Suppressor macrophage treated with lipopolysaccharide for 4 hours (primary cell): ENCODE data around the gene NCKAP5.
"Not testable (repeated sequence)": the region's sequence is repeated elsewhere in the genome, so short reads cannot be mapped to it uniquely, and the experiment has no call there.

Source experiments
- DNase-seq: peaks from one replicate; pipeline ENCODE4 v3.0.0-alpha.2; 2020

The NCKAP5 gene

GRCh38 chr2:133521146-133521745 is 47.0 kb downstream of the NCKAP5 start:
- DNase-seq: no peak

GRCh38 chr2:133519677-133520076 is 48.6 kb downstream of the NCKAP5 start:
- DNase-seq: not testable (repeated sequence)

- no peak for DNase-seq
These were observed 49.4 kb downstream of the NCKAP5 start for GRCh38 chr2:133518700-133519344.

GRCh38 chr2:133517876-133518275 is 50.4 kb downstream of the NCKAP5 start:
- no peak for DNase-seq

GRCh38 chr2:133516405-133517026 is 51.7 kb downstream of the NCKAP5 start:
- no peak for DNase-seq

- no peak for DNase-seq
These were observed 53.0 kb downstream of the NCKAP5 start for GRCh38 chr2:133515271-133515670.

GRCh38 chr2:133513893-133514292 is 54.4 kb downstream of the NCKAP5 start:
- no peak for DNase-seq

GRCh38 chr2:133512121-133512520 is 56.1 kb downstream of the NCKAP5 start:
- DNase-seq: no peak

GRCh38 chr2:133511679-133512078 is 56.6 kb downstream of the NCKAP5 start:
- DNase-seq: no peak

GRCh38 chr2:133509777-133510176 is 58.5 kb downstream of the NCKAP5 start:
- no peak for DNase-seq

GRCh38 chr2:133508546-133509165 is 59.6 kb downstream of the NCKAP5 start:
- DNase-seq: no peak

- DNase-seq: no peak
These were observed 61.3 kb downstream of the NCKAP5 start for GRCh38 chr2:133506996-133507395.

GRCh38 chr2:133504566-133505505 is 63.4 kb downstream of the NCKAP5 start:
- DNase-seq: no peak

- DNase-seq: no peak
These were observed 64.3 kb downstream of the NCKAP5 start for GRCh38 chr2:133503927-133504326.

GRCh38 chr2:133503323-133503722 is 64.9 kb downstream of the NCKAP5 start:
- DNase-seq: no peak

- no peak for DNase-seq
These were observed 65.6 kb downstream of the NCKAP5 start for GRCh38 chr2:133502678-133503077.

- no peak for DNase-seq
These were observed 67.3 kb downstream of the NCKAP5 start for GRCh38 chr2:133500917-133501316.

GRCh38 chr2:133498662-133499585 is 69.3 kb downstream of the NCKAP5 start:
- no peak for DNase-seq

GRCh38 chr2:133497951-133498565 is 70.2 kb downstream of the NCKAP5 start:
- no peak for DNase-seq

GRCh38 chr2:133497270-133497893 is 70.9 kb downstream of the NCKAP5 start:
- no peak for DNase-seq
